OCI-LY3 (cell line): ENCODE measurements around the gene CYBC1.

Source experiments
- CTCF ChIP-seq: fragments of 200-600, 300-600 bp; sonication (generic); IDR thresholded peaks from 2 replicates; pipeline ENCODE4 v1.5.1; 2014; ENCODE audit warnings: antibody characterized with exemption, low read length, low read depth
- EZH2phosphoT487 ChIP-seq: fragments of 200-600 bp; shearing (Covaris generic); IDR thresholded peaks from 2 replicates; pipeline ENCODE4 v1.6.1; 2018; ENCODE audit warnings: antibody characterized with exemption, mixed run types, low read depth

DNA sequence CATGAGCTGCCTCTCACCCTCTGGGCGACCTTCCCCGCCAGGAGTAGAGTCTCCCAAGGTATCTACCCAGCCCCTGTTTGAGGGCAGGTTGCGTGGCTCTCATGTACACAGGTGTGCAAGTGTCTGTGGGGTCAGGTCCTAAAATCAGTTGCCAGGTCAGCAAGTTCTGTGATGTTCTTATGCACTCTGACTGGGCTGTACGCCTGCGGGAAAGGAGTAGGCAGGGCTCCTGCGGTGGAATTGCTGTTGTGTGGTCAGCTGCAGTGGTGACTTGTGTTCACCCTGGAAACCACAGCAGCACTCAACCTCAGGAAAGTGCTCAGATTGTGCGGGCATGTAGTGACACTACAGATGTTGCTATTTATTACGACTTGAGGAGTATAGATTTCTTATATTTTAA is 27.4 kb upstream of the CYBC1 start:
- TF ChIP-seq CTCF: no peak
- TF ChIP-seq EZH2phosphoT487: no peak
